Tibial nerve (tissue), 4 donors: ENCODE data around the gene TLR9. TPM values are rescaled to one million over a fixed set of nuclear protein-coding genes. Genes with fewer than 3 reads are reported as not detected.
A peak's percentile ranks its signal among the peaks of the same experiment; 100 is the strongest.

Experiments
- DNase-seq, 2 donors: peaks; one replicate each; pipeline ENCODE4 v3.0.0-alpha.2; 2019; ENCODE audit warnings: low spot score in 2 of 2
- H3K27ac ChIP-seq, 4 donors: fragments of 200-600 bp; sonication (generic) in 3 of 4; one replicate each; pipeline ENCODE4 v1.5.1; 2017 to 2019; ENCODE audit warnings: mild to moderate bottlenecking in 1 of 4
- H3K27me3 ChIP-seq, 2 donors: fragments of 200-600 bp; sonication (generic) in 1 of 2; one replicate each; pipeline versions ENCODE4 v1.5.1 to v1.6.0; 2017 to 2019
- H3K36me3 ChIP-seq, 3 donors: fragments of 200-600 bp; sonication (generic); one replicate each; pipeline ENCODE4 v1.5.1; 2018 to 2019
- H3K4me1 ChIP-seq, 4 donors: fragments of 200-600 bp; sonication (generic) in 3 of 4; one replicate each; pipeline ENCODE4 v1.5.1; 2017 to 2019
- H3K4me3 ChIP-seq, 4 donors: fragments of 200-600 bp; sonication (generic) in 3 of 4; one replicate each; pipeline ENCODE4 v1.5.1; 2017 to 2019; ENCODE audit warnings: mild to moderate bottlenecking in 1 of 4, moderate library complexity in 1 of 4
- H3K9me3 ChIP-seq, 4 donors: fragments of 200-600 bp; sonication (generic) in 3 of 4; one replicate each; pipeline ENCODE4 v1.5.1; 2017 to 2019
- EP300 ChIP-seq, 2 donors: sonication (generic); formaldehyde crosslinking; IDR thresholded peaks; one replicate each; pipeline ENCODE4 v1.6.1; 2017; ENCODE audit warnings: antibody characterized with exemption in 2 of 2, mild to moderate bottlenecking in 1 of 2
- POLR2A ChIP-seq, 2 donors: fragments of 450-650 bp; IDR thresholded peaks; one replicate each; pipeline ENCODE4 v1.6.1; 2017; ENCODE audit warnings: antibody characterized with exemption in 2 of 2, mild to moderate bottlenecking in 2 of 2, moderate library complexity in 2 of 2
- WGBS, 2 donors: methylation state at CpG; one replicate each; pipeline ENCODE4 v1.1.5; 2018; 5-methylcytosine and 5-hydroxymethylcytosine counted together
- total RNA-seq, 4 donors: library from RNA; depleted of rRNA; stranded (reverse); fragments of >200 nt; gene quantifications; one replicate each; pipeline ENCODE4 v1.1.0, GENCODE V29; 2016
- TF ChIP-seq, protein P1 (sequence below), 5 experiments: fragments of 200-600 bp in 3 of 5; fragments of 450-650 bp in 2 of 5; sonication (generic) in 3 of 5; IDR thresholded peaks; one replicate each; pipeline ENCODE4 v1.5.1; 2016 to 2019; ENCODE audit warnings: antibody characterized with exemption in 5 of 5, mild to moderate bottlenecking in 3 of 5, moderate library complexity in 2 of 5

Gene TLR9
- total RNA-seq, 4 donors from 2014 or later: 0.30 to 0.39 TPM; not detected in 2

DNA sequence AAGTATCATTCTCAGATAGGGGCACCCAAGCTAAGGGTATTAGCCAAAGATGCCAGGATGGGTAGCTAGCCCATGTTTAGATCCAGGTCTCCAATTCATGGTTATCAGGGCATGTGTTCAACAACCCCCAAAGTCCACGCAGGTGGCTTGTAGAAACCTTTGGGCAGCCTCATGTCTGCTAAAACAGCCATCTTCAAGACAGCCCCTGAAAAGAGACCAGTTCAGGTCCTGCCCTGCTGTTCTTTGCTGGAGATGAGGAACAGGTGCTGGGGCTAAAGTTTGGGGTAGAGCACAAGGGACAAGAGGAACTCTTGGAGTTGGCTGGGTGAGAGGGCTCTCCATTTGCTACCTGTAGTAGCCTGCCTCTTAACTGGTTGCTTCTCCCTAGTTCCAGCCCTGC, 24.7 kb upstream of the TLR9 start:
- 70 to 100% methylated on average over 1 of the region's 1 CpG for WGBS, 2 donors
- peaks cover 0 to 31% (median 11%) of the 10 kb centered on the region in 4 donors for H3K4me1 ChIP-seq
- TF ChIP-seq, protein P1, sequence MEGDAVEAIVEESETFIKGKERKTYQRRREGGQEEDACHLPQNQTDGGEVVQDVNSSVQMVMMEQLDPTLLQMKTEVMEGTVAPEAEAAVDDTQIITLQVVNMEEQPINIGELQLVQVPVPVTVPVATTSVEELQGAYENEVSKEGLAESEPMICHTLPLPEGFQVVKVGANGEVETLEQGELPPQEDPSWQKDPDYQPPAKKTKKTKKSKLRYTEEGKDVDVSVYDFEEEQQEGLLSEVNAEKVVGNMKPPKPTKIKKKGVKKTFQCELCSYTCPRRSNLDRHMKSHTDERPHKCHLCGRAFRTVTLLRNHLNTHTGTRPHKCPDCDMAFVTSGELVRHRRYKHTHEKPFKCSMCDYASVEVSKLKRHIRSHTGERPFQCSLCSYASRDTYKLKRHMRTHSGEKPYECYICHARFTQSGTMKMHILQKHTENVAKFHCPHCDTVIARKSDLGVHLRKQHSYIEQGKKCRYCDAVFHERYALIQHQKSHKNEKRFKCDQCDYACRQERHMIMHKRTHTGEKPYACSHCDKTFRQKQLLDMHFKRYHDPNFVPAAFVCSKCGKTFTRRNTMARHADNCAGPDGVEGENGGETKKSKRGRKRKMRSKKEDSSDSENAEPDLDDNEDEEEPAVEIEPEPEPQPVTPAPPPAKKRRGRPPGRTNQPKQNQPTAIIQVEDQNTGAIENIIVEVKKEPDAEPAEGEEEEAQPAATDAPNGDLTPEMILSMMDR (IDR thresholded peaks at IDR 0.05): no peak
- no peak for TF ChIP-seq POLR2A (IDR thresholded peaks at IDR 0.05)
- TF ChIP-seq EP300 (IDR thresholded peaks at IDR 0.05): no peak

DNA sequence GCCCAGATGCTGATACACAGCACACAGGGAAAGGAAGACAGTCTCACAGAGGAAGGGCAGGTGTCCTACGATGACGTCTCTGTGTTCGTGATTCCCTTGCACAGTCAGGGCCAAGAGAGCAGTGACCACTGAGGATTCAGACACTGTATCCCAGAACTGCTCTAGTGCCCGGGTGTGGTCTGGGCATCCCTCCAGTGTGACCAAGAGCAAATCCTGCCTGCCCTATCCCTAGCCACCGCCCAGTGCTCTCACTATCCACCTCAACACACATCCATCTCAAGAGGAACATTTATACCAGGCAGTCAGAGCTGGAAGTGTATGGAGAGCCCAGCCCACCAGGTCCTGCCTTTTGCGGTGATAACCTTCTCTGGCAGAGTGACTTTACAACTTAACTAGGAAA, 24.2 kb upstream of the TLR9 start:
- Histone ChIP-seq H3K4me3 (no peak overlapping the region), H3K27ac (peak overlapping the region in 1 of 4 donors; percentile 10), H3K4me1 (peaks cover 0 to 35% (median 15%) of the 10 kb centered on the region in 4 donors), H3K27me3 (no peaks in the 10 kb centered on the region), H3K36me3 (peaks cover 0 to 73% (median 6%) of the 10 kb centered on the region in 3 donors), H3K9me3 (no peaks in the 10 kb centered on the region)
- no peak for DNase-seq
- WGBS, 2 donors: 85 to 87% methylated on average over 5 to 6 of the region's 6 CpGs
- TF ChIP-seq POLR2A (IDR thresholded peaks at IDR 0.05) (no peak), EP300 (IDR thresholded peaks at IDR 0.05) (no peak)
- TF ChIP-seq, protein P1 (IDR thresholded peaks at IDR 0.05): no peak

More for the DNA sequence above, 24.7 kb upstream of the TLR9 start:
- no peaks in the 10 kb centered on the region for H3K9me3 ChIP-seq
- no peak overlapping the region for H3K4me3 ChIP-seq
- no peak for DNase-seq
- H3K27ac ChIP-seq: peak overlapping the region in 1 of 4 donors; percentile 10
- no peaks in the 10 kb centered on the region for H3K27me3 ChIP-seq
- peaks cover 0 to 77% (median 6%) of the 10 kb centered on the region in 3 donors for H3K36me3 ChIP-seq

DNA sequence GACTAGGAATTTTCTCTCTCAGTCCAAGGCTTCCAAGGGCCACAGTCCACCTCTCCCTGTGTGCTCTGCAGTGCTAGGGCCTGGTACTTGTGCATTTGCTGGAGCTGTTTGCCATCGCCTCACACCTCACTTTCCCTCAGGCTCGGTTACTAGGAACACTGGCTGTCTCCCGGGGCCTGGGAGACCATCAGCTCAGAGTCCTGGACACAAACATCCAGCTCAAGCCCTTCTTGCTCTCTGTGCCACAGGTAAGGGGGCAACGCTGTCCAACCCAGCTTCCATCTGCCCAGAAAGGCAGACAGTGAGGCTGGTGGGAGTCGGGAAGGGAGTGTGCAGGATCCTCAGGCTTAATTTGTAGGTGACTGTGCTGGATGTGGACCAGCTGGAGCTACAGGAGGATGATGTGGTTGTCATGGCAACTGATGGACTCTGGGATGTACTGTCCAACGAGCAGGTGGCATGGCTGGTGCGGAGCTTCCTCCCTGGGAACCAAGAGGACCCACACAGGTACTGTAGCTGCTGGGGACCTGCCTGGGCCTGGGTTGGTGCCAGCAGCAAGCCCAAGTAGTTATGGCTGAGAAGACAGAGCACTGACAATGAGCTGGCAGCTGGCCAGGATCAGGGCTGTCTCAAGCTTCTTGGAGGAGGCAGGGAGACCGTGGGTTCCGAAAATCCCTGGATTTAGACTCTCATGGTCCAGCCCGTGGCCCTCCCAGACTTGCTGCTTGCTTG, 23.5 kb upstream of the TLR9 start:
- no peak for TF ChIP-seq EP300 (IDR thresholded peaks at IDR 0.05)
- no peak for TF ChIP-seq POLR2A (IDR thresholded peaks at IDR 0.05)
- WGBS, 2 donors: 70 to 88% methylated on average over 7 to 8 of the region's 10 CpGs
- no peaks in the 10 kb centered on the region for H3K27me3 ChIP-seq
- DNase-seq: no peak
- H3K4me1 ChIP-seq: peaks cover 0 to 39% (median 15%) of the 10 kb centered on the region in 4 donors
- H3K36me3 ChIP-seq: peaks cover 0 to 66% (median 3%) of the 10 kb centered on the region in 3 donors
- H3K9me3 ChIP-seq: no peaks in the 10 kb centered on the region
- H3K4me3 ChIP-seq: no peak overlapping the region
- no peak overlapping the region for H3K27ac ChIP-seq

DNA sequence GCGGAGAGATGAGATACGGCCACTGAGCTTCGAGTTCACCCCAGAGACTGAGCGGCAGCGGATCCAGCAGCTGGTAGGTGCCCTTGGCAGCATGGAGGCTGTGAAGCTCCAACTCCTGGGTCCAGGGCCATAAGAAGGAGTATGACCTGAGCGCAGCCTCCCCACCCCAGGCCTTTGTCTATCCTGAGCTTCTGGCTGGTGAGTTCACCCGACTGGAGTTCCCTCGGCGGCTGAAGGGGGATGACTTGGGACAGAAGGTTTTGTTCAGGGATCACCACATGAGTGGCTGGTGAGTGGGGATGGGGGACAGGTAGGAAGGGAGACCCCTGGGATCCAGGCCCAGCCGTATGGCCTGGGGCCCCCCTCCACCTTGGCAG, 22.7 kb upstream of the TLR9 start:
- Histone ChIP-seq H3K9me3 (no peaks in the 10 kb centered on the region), H3K36me3 (peaks cover 0 to 58% (median 3%) of the 10 kb centered on the region in 3 donors), H3K4me3 (no peak overlapping the region), H3K4me1 (peaks cover 0 to 32% (median 12%) of the 10 kb centered on the region in 4 donors), H3K27me3 (no peaks in the 10 kb centered on the region), H3K27ac (no peak overlapping the region)
- 76 to 94% methylated on average over 8 to 10 of the region's 10 CpGs for WGBS, 2 donors
- TF ChIP-seq, protein P1 (IDR thresholded peaks at IDR 0.05): no peak
- no peak for TF ChIP-seq EP300 (IDR thresholded peaks at IDR 0.05)
- TF ChIP-seq POLR2A (IDR thresholded peaks at IDR 0.05): no peak
- DNase-seq: no peak

DNA sequence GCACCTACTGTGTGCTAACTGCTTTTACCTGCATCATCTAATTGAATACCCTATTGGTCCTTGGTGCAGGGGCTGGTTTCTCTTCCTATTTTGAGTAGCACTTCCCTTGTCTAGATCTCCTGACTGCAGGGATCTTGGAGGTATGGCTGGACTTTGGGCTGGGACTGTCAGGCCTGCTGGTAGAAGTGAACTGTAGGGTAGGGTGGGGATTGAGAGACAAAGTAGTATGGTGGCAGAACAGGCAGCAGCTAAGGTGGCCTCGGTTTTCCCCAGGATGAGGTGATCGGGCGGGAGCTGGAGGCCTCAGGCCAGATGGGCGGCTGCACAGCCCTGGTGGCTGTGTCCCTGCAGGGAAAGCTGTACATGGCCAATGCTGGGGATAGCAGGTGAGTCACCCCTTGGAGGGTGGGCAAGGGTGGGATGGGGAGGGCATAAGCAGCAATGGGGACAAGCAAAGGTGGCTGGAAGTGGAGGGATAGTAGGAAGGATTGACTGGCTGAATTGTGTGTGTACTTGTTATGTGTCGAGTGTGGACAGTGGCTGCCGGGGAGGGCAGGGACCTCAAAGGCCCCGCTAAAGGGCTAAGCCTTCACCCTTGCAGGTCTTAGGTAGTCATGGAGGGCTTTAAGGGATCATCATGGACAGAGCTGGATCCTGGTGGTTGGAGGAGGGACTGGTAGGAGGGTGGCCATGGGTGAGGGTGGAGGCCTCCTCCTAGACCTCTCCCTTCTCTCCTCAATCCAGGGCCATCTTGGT, 22.1 kb upstream of the TLR9 start:
- H3K4me3 ChIP-seq: peak overlapping the region in 1 of 4 donors; percentile 64
- H3K36me3 ChIP-seq: peaks cover 0 to 52% (median 3%) of the 10 kb centered on the region in 3 donors
- H3K27ac ChIP-seq: peak overlapping the region in 2 of 4 donors; percentile 89 to 95
- peaks cover 0 to 32% (median 10%) of the 10 kb centered on the region in 4 donors for H3K4me1 ChIP-seq
- no peak for TF ChIP-seq POLR2A (IDR thresholded peaks at IDR 0.05)
- TF ChIP-seq, protein P1 (IDR thresholded peaks at IDR 0.05): no peak
- no peak for TF ChIP-seq EP300 (IDR thresholded peaks at IDR 0.05)
- H3K9me3 ChIP-seq: no peaks in the 10 kb centered on the region
- no peaks in the 10 kb centered on the region for H3K27me3 ChIP-seq
- no peak for DNase-seq
- 88 to 94% methylated on average over 7 of the region's 7 CpGs for WGBS, 2 donors
